Measurements from ENCODE around the gene TRIM41.

DNA sequence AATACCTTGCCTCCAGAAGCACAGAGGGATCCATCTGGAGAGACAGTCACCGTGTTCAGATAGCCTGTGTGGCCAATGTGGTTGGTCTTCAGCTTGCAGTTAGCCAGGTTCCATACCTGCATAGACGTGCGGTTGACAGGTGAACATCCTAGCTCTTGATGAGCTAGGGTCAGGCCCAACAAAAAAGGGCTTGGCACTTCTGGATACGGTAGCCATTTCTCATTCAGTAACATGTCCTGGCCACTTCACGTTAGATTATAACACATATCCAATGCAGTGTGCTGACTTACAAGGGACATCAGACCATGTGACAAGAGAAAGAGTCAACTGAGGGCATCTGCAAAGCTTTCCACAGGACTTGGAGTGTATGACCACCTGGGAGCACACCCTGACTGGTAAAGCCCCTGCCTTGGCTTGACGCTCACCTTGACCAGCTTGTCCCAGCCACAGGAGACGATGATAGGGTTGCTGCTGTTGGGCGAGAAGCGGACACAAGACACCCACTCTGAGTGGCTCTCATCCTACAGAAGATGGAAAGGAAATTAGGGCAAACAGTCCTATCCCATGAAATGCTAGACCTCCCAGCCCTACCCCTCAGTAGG is 16.1 kb downstream of the TRIM41 start:
- TF ChIP-seq, protein P1, sequence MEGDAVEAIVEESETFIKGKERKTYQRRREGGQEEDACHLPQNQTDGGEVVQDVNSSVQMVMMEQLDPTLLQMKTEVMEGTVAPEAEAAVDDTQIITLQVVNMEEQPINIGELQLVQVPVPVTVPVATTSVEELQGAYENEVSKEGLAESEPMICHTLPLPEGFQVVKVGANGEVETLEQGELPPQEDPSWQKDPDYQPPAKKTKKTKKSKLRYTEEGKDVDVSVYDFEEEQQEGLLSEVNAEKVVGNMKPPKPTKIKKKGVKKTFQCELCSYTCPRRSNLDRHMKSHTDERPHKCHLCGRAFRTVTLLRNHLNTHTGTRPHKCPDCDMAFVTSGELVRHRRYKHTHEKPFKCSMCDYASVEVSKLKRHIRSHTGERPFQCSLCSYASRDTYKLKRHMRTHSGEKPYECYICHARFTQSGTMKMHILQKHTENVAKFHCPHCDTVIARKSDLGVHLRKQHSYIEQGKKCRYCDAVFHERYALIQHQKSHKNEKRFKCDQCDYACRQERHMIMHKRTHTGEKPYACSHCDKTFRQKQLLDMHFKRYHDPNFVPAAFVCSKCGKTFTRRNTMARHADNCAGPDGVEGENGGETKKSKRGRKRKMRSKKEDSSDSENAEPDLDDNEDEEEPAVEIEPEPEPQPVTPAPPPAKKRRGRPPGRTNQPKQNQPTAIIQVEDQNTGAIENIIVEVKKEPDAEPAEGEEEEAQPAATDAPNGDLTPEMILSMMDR (conservative IDR thresholded peaks at IDR 0.05), result no peak
- TF ChIP-seq EZH2 (IDR thresholded peaks at IDR 0.05; ENCODE audit: low read depth), result no peak
